HG03025 (cell line): ENCODE data around the gene CLEC9A.

Experiments
- ATAC-seq: cut with Tn5 transposase; IDR thresholded peaks from one replicate; pipeline ENCODE4 v1.9.1; 2021; ENCODE audit warnings: mild to moderate bottlenecking, moderate library complexity; ENCODE audit not compliant: unreplicated experiment, low FRiP score

Gene CLEC9A

DNA sequence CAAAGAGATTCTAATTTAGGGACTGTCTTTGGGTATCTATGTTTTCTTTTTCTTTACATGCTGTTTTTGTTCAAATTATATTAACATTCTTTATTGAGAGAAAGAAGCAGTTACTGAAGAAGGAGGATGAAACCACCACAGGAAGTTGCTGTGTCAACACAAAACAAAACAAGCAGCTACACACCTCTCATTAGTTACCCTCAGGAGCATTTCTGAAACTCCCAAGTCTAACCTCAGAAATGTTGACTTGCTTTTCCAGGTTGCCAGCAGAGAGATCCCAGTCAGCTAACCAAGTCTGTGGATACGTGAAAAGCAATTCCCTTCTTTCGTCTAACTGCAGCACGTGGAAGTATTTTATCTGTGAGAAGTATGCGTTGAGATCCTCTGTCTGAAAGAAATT, 34.8 kb downstream of the CLEC9A start:
- no peak for ATAC-seq

DNA sequence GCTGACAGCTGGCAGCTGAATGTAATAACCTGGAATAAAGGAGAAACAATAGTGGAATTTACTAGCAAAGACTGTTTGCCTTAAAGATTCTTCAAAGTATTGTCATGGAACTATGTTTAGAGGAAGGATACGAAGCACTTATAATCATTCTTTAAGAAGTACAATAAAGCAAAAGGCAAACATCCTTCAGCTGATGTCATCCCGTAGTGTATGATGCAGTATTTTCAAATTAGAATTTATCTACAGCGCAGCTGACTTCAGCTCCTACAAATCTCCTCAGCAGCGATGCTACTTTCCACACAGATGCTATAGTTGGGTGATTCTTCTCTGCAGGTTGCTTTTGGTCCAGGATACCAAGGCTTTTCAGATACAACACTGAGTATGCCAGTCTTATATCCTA, 36.8 kb downstream of the CLEC9A start:
- ATAC-seq: no peak

DNA sequence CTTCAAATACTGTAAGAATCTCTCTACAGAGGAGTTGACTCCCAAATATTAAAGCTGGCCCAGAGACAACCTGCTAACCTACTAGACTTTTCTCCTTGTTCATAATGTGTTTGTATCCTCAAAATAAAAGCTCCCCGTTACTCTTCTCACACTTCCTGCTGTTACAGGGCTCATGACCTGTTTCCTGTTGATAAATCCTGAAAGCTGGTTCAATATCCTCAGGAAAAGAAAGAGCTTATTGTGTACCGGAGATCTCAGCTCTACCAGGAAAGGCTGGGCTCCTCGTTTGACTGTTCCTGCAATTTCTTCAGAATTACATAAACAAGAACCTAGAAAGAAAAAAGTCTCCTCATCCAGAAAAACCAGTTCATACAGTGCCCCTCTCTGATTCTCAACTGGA, 37.5 kb downstream of the CLEC9A start:
- ATAC-seq: no peak

DNA sequence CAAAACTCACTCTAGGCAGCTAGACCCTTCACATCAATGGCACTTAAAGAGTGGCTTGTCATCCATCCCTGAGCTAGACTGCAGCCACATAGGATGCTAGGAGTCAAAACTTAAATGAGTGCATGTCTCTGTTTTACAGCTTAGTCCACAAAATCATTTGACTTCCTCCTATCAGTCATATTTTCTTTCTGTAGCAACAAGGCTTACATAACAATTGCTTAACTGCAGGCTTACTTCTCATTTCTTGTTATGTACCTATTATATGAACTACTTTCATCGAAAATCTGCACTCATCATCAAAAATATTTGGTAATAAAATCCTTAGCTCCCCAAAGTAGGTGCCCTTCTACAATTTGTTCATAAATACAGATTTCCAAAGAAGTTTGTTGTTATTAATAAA, 38.2 kb downstream of the CLEC9A start:
- no peak for ATAC-seq

DNA sequence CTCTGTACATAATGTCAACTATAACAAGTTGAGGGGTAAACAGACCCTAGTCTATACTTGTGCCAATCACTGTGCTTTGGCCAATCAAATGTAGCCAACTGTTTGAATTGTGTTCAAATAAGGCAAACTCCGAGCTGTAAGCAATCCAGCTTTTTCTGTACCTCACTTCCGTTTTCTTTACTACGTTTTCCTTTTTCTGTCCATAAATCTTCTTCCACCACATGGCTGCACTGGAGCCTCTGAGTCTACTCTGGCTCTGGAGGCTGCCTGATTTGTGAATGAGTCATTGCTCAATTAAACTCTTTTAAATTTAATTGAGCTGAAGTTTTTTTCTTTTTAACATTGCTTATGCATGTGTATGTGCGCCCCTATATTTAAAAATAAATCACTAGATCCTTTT, 38.6 kb downstream of the CLEC9A start:
- no peak for ATAC-seq

DNA sequence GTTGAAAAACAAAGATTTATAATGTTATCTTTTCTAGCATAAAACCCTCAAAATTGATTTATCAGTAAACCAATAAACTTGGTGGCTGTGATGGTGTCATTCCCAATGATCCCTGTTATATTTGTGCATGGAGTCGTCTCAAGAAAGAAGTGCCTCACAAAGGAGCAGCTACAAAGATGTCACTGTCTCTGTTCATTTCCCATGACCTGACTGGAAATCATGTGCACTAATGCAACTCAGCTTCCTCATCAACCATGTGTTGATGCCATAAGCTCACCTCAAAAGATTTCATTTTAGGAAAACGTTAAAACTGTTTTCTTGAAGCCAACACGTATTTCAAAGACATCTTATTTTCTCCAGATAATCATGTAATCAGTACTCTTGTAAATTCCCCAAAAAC, 39.5 kb downstream of the CLEC9A start:
- no peak for ATAC-seq

DNA sequence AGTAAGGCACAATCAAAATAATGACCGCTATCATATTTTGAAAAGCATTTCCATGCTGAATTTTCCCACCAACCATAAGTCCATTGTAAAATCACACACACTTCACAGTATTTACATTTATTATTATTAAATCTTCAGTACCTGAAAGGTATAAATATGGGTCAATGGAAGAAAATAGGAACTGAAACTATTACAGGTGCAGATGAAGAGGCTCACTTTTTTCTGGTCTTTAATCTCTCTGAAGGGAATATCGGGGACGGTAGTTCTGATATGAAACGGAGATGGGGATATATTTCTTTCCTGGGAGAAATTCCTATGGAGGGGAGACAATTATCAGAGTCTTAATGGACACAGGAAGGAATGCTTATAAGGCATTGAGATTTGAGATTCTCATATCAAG, 39.9 kb downstream of the CLEC9A start:
- no peak for ATAC-seq

DNA sequence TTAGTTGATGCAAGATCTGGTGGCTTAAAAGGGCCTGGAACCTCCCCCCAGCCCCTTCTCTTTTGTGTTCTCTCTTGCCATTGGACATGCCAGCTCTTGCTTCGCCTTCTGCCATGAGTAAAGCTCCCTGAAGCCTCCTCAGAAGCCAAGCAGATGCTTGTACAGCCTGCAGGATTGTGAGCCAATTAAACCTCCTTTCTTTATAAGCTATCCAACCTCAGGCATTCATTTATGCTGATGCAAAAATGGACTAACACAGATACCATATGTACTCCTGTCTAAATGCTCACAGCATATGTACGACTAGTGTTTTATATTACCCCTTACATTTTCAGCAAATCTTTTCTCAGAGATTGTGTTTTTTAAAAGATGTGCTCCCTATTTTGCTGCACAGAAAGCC, 41.6 kb downstream of the CLEC9A start:
- ATAC-seq: no peak

DNA sequence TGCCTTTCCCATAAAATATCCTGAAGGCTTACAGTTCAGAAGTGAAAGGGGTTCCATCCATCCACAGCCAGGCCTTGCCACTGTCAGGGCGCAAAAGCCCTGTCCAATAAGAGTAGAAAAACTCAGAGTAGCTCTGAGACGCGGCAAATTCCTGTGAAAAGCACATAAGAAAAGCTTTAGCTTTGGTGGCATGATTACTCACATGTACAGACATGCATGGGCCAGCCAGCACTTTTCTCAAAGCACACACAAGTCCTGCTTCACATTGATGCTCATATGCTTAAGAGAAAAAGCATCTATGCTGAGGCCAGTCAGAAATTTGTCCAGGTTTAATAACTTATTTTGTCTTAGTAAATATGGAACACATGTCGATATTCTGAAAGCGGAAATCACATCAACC, 42.8 kb downstream of the CLEC9A start:
- no peak for ATAC-seq

DNA sequence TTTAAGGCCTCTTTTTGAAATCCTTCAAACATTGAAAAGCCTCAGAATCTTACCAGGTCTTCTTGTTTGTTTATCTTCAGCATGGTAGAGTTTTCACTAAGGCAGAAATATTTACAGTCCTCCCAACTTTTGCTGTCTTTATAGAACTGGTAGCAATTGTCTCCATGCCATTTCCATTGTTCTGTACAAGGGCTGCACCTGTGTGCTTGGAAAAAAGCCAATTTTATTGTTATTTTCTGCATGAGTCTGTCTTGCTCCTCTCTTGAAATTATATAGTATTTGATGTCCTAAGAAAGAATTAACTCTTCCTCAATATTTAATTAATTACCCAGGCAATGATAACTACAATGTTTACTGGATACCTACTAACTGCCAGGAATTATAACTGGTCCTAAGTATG, 45.0 kb downstream of the CLEC9A start:
- ATAC-seq: no peak

DNA sequence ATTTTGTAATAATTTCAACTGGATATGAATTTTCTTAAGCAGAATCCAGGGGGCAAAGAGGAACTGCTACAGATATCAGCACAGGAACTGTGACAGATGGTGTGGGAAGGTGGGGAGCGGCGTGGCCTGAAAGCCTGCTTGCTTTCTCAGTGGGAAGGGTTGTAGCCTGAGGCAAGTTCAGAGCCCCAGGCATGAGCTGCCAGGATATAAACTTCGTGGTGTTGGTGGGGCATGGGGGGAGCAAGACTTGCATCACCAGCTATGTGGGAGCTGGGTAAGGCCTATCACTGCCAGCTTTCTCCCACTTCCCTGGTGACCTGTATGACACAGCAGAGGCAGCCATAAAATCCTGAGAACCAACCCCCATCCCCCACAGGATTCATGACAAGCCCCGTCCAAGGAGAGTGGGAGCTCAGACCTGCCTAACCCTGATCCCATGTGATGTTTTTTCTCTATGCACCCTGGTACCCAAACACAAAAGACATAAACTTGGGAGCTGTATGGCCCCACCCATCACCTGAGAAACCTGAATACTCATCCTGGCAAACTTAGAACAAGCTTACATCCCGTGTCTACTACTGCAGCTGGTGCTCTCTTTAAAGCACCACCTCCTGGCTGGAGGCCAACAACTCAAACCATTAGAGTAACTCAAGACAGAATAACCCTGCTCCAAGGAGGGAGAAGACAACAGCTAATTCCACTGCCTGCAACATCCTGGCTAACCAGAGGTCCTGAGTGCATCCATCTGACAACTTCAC, 51.8 kb downstream of the CLEC9A start:
- ATAC-seq: no peak

DNA sequence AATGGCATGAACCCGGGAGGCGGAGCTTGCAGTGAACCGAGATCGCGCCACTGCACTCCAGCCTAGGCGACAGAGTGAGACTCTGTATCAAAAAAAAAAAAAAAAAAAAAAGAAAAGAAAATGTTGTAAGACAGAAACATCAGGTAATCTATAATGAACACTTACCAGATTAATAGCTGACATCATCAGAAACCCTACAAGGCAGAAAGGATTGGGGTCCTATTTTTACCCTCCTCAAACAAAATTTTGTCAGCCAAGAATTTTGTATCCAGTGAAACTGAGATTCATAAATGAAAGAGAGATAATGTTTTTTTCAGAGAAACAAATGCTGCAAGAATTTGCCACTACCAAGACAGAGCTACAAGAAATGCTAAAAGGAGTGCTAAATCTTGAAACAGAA, 54.3 kb downstream of the CLEC9A start:
- ATAC-seq: no peak

DNA sequence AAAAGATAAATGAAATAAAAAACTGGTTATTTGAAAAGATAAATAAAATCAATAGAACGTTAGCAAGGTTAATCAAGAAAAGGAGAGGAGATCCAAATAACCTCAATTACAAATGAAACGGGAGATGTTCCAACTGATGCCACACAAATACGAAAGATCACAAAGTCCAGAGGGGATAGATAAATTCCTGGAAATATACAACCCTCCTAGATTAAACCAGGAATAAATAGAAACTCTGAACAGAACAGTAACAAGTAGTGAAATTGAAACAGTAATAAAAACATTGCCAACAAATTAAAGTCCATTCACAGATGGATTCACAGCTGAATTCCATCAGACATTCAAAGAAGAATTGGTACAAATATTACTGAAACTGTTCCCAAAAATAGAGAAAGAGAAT, 55.9 kb downstream of the CLEC9A start:
- no peak for ATAC-seq

DNA sequence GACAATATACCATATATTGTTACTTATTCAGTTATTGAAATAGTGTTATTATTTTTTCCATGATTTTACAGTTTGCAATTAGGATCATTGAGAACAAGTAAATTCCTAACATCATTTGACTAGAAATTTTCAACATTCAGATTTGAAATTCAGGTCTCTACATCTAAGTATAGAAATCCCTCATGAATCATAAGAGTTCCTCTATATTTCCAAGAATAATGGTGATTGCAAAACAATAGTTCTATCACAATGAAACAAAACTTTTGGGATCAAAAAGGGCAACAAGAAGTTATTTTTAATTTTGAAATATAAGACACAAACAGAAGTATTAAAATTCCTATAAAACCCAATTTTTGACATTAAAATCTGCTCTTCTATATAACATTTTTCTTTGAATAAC, 57.5 kb downstream of the CLEC9A start:
- no peak for ATAC-seq

DNA sequence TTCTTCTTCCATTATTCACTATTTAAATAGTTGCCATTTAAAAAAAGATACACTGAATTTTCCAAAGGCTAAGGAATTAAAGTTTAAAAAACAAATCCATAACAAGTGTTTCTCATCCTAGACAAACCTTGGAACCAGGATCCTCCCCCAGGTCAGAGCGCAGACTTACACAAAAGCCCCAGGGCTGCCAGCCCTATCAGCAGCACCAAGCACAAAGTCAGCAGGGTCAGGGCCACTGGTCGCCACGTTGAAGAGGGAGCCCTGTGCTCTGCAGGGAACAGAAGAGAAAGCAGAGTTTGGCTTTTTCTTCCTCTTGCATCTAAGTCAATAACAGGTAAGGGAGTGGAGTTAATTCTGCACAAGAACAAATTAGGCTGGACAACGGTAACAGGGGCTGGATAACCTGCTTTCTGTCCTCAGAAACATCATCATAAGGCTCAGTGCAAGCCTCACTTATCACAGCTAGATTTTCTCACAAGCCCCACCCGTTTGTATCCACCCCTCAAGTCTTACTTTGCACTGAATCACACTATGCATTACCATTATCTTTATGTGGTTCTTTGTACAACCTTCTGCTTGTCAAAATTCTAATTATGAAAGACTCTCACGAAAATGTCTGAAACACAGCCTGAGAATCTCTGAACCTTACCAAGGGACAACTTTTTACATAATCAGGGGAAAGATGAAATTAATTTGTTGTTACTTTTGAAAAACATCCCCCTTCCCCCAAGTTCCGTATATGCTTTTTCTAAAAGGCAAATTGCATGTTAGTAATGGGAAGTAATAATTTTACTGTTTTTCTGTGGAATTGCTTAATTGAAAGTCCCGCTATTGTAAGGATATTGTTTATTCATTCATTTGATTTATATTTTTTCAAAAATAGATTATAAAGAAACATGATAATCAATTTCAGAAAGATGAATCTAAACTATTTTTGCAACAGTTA, 58.7 kb downstream of the CLEC9A start:
- no peak for ATAC-seq

DNA sequence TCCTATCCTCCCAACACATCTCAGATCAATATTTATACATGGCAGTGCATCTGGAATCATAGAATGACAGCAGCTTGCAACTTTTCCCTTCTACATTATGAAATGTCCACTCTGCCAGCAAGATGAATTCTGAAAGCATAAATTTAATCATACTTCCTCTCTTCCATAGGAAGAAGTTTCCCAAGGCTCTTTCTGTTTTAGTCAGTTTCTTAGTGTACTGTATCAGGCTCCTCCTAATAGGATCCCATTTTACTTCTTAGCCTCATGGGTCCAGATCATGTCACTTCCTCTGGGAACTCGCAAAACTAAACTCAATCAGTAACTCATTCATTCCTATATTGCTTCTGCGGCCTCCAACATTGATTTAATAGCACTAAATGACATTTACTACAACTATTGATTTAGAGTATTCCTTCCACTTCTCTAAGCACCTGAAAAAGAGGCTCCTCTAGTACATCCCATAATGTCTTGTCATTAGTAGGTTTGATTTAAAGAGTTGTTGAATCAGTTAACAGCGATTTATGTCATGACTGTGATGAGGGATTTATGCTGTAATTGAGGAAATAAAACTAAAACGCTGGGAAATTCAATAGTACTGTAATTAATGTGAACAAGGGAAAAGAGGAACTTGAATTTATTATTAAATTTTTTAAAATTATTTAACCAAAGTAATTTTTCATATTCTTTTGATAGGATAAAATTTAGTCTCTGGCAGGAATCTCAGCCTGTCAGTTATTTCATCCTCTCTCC, 64.3 kb downstream of the CLEC9A start:
- ATAC-seq: no peak

DNA sequence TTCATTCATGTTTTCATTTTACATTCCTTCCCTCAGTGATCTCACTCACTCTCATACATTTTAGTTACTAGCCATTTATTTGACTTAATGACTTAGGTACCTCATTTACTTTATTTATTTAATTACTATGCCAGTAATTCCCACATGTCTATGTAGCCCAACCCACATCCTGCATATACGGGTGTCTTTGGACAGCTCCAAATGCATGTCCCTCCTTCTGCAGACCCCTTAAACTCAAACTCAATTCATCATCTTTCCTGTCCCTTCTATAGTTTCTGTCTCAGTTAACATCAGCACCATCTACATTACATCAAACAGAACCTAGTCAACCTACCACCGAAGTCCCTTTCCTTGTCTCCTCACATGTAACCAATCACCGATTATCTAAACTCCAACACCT, 65.5 kb downstream of the CLEC9A start:
- no peak for ATAC-seq

DNA sequence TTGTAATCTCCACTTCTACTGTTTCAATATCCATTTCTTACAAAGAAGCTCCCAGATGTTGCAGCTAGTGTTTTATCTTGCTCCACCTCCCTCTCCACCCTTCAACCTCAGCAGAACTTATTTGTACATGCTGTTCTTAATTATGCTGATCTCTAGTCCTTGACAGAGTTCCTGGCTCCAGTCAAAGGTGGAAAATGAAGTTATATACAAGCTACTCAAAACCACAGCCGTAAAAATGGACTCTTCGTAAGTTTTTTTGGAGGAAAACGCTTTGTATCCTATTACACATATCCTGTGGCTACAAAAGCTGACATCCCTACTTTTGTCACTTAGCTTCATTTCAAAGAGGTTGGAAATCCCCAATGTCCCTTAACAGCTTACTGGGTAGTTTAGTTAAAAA, 67.0 kb downstream of the CLEC9A start:
- no peak for ATAC-seq

DNA sequence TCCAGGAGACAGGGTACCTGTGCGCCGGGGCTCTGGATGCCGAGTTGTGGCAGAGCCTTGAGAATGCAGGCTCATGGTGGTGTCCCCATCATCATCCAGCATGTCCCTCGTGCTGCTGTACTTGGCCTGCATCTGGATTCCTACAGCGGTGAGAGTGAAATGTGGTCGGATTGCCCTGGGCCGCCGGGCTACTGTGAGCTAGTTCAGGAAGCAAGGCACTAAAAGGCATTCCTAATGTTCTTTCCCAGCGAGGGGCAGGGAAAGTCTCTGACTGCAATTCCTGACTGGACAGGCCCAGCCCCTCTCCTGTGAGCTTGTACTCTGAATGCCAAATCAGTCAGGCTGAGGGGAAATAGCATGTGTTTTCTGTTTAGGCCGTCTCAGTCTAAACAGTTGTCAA, 68.3 kb downstream of the CLEC9A start, which contains the start of gene CLEC1A:
Gene CLEC1A, minus strand, starts transcription at position 195 of the 400 bp plus-strand sequence. Its CDS starts 63 bp downstream, at position 132.
- ATAC-seq: no peak

DNA sequence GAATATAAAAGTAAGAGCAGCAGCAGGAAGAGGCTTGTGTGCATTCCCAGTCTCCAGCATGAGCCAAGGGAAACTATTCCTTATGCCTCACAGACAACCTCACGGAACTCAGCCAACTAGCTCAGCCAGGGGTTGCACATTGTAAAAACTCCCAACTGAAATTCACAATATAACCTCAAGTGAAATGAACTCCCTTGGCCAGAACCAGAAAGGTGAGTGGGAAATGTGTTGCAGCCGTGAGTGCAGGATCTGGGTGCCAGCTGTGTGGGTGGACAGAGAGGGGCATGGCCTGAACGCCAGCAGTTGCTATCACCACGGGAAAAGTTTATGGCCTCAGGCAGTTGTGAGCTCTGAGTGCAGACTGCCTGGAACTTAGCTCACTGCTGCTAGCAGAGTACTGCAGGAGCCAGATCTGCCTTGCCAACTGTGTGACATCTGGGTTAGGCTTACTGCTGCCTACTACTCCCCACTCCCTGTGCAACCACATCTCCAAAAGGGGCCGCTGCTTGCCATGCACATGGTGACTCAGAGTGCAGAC, 70.6 kb downstream of the CLEC9A start:
- ATAC-seq: no peak
